GM18508 (cell line): ENCODE data around the gene EGFL8.

Experiments
- ATAC-seq: cut with Tn5 transposase; IDR thresholded peaks from one replicate; pipeline ENCODE4 v1.9.1; 2021; ENCODE audit warnings: moderate number of reproducible peaks; ENCODE audit not compliant: insufficient read depth, unreplicated experiment

The EGFL8 gene

GRCh38 chr6:32166411-32167061 is 2.1 kb downstream of the EGFL8 start:
- ATAC-seq: no peak

GRCh38 chr6:32167154-32167760 is 2.9 kb downstream of the EGFL8 start:
- no peak for ATAC-seq

GRCh38 chr6:32167761-32168262 is 3.4 kb downstream of the EGFL8 start:
- no peak for ATAC-seq

DNA sequence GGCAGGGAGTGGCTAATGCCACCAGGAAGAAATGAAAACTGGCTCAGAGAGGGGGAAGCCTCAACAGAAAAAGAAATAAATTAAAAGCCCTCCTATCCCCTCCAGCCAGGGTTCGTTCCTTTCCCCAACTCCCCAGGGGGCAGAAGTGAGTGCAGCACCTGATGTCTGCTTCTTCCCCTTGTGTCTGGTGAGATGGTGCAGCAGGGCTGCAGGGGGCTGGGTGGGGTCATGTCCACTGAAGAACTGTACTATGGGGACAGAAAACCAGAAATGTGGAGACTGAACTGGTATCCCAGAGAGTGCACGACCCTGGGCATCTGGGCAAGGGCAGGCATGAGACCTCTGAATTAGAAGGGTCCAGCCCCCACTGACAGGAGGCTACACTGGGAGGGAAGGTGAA is 4.0 kb downstream of the EGFL8 start:
- no peak for ATAC-seq

GRCh38 chr6:32168807-32169591 is 4.6 kb downstream of the EGFL8 start:
- no peak for ATAC-seq

GRCh38 chr6:32170294-32170693 is 5.9 kb downstream of the EGFL8 start:
- no peak for ATAC-seq

DNA sequence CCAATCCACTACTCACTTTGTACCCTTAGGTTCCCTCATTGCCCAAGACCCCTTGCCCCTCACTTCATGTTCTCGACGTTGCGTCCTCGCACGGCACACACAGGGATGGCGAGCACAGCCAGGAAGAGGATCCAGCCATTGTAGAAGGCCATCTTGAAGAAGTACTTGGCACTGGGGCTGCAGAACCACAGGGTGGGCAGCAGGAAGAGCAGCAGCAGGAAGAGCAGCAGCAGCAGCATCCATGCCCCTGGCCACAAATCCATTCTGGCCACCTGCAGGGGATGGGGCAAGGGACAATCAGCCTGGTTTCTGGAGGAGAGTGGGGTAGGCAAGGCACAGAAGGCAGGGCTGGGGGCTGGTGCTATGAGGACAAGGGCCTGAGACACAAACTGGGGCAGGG is 6.8 kb downstream of the EGFL8 start:
- ATAC-seq: no peak

GRCh38 chr6:32173051-32173727 is 8.8 kb downstream of the EGFL8 start:
- ATAC-seq: no peak

- no peak for ATAC-seq
Measured at GRCh38 chr6:32174416-32174815, 10.0 kb downstream of the EGFL8 start.

DNA sequence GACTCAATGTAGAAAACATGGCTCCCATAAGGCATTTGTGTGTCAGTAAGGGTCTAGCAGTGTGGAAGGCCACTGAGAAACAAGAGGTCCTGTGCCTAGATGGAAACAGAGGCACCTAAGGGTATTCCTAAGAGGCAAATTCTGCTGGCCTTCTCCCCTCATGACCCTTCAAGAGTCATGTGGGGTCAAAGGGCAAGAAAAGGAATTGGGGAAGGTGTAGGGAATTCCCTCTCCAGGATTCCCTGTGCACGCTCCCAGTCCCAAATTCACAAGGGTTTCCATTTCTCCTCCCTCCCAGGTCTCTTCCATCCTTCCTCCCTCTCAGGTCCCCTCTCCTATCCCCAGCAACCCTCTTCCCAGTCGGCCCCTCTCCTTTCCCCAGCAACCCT is 10.9 kb downstream of the EGFL8 start:
- ATAC-seq: no peak

DNA sequence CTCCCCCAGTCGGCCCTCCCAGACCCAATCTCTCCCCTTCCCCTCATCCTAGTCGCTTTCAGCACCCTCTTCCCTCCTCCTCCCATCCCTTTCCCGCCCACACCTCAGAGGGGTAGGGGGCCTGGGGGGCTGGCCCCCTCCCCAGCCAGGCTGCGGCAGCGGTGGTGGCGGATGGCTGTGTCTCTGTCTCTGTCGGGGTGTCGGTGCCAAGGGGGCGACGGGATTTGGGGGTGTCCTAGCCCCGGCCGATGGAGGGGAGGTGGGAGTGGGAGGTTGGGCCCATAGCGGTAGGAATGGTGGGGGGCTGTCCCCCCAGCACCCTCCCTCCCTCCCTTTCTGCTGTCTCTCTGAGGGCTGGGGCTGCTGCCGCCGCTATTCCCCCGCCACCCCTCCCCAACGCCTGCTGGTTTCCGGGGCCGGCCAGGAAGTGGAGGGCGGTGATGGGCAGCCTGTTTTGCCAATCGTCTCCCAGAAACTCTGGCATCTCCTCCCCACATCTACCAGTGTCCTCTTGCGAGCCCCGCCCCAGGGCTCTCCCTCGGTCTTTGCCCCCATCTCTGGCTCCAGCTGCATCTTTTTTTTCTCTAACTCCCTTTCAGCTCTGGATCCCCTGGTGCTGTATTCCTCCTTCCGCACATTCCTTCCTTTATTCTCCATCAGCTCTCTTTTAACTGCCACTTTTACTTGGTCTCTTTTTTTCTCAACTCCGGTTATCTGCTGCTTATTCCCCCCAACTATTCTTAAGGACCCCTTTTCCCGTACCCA is 11.5 kb downstream of the EGFL8 start, which contains the start of gene AGPAT1:
Gene AGPAT1, minus strand, starts transcription at position 374 of the 765 bp plus-strand sequence. CDS start 4,588 bp downstream, outside the sequence.
- no peak for ATAC-seq

DNA sequence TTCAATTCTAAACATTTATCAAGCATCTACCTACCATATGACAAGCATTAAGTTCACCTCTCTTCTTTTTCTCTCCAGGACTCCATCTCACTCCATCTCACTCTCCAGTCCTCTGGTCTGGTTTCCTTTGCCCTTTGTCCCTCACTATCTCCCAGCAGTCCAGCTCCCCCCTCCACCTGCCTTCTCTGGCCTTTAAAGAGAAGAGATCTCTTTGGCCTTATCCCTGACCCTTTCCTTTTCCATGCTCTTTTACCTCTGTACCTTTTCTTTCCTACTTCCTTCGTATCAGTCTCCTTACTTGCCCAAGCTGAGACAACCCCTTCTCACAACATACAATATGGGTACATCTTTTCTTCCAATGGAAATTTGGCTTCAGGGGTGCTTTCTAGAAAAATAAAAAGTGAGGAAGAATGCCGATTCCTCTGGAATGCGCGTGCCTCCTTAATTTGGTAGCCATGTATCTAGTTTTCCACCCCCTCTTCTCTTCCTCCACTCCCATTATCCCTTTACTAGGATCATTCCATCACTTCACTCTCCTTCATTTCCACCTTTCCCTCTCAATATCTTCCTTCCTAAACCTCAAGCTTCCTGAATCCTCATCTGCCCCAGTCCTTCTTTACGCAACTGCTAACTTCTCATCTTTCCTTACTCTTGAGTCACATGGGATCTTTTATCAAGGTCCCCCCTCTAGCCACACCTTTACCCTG is 12.2 kb downstream of the EGFL8 start:
- no peak for ATAC-seq

GRCh38 chr6:32177183-32177787 is 12.9 kb downstream of the EGFL8 start:
- no peak for ATAC-seq

DNA sequence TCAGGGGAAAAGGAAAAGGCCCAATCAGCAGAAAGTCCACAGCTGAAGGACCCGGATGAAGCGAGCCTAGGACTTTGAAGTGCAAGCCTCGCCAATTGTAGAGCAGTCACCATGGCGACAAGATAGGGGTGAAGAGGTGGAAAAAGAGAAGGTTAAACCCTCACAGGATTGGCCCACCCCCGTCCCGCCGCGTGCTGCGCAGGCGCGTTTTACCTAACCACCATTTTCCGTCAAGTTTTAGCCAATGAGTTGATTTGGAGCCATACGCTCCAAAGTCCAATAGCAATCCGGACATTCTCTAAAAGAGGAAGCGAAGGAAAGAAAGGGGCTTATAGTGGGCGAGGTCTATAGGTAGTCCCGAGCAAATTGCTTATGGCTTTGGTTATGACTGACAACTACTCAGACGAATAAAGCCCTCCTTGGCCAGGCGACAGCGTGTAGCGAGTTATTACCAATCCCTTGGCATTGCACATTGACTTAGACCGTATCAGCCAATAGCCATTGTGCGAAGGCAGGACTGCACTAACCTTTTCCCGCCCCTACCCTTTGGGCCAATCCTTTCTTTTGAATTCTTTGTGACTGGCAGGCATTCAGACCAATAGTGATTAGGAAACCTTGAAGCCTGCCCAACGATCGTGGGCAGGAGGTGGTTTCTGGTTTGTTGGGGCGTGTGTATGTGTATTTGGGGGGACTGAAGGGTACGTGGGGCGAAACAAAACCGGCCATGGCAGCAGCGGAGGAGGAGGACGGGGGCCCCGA is 13.6 kb downstream of the EGFL8 start, which contains the start of gene RNF5:
Gene RNF5, plus strand, starts transcription at position 618 of the 759 bp plus-strand sequence. Its CDS starts 107 bp downstream, at position 725.
- peak; percentile 83 for ATAC-seq

GRCh38 chr6:32178547-32179440 is 14.4 kb downstream of the EGFL8 start:
- no peak for ATAC-seq

DNA sequence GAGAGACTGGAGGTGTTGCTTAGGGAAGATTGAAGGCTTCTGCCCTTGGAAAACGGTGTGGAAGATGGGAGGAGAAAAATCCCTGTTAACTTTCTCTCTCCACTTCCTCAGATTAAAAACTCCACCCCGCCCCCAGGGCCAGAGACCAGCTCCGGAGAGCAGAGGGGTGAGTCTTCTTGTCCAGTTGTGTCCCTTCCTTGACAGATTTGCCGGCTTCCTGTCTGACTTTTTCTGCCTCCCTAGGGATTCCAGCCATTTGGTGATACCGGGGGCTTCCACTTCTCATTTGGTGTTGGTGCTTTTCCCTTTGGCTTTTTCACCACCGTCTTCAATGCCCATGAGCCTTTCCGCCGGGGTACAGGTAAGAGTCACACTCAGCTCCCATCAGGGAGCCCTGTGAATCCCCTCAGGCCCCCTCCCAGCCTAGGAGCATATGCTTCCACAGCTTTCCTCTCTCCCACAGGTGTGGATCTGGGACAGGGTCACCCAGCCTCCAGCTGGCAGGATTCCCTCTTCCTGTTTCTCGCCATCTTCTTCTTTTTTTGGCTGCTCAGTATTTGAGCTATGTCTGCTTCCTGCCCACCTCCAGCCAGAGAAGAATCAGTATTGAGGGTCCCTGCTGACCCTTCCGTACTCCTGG is 15.5 kb downstream of the EGFL8 start:
- ATAC-seq: no peak
